OCI-LY7 (cell line): ENCODE measurements around the gene PIBF1. TPM values are rescaled to one million over a fixed set of nuclear protein-coding genes. Genes with fewer than 3 reads are reported as not detected.
A peak's percentile ranks its signal among the peaks of the same experiment; 100 is the strongest.

ENCODE experiments used
- BruUV-seq: library from RNA; stranded (reverse); fragments of 400-500 nt; replicated peaks from 2 replicates; lab custom pipeline; 2021; lab: Mats Ljungman, UMichigan
- CTCF ChIA-PET: fragments of 300-600 bp; sonication (Branson Sonifier 250); formaldehyde crosslinking; loops from one replicate; lab custom pipeline; 2022; ENCODE audit warnings: antibody characterized with exemption; ENCODE audit not compliant: unreplicated experiment; lab: Charles Lee
- POLR2A ChIA-PET: fragments of 300-600 bp; sonication (Branson Sonifier 250); formaldehyde crosslinking; loops from one replicate; lab custom pipeline; 2022; ENCODE audit warnings: antibody characterized with exemption; lab: Charles Lee
- DNase-seq: peaks from one replicate; pipeline ENCODE4 v3.0.0-alpha.2; 2015; ENCODE audit warnings: low spot score
- H2AFZ ChIP-seq: fragments of 200-600 bp; sonication (generic), shearing (Covaris generic); 2 replicates; pipeline ENCODE4 v1.6.1; 2014; ENCODE audit warnings: mild to moderate bottlenecking, antibody characterized with exemption, low read length, moderate library complexity
- H3K27ac ChIP-seq: fragments of 200-600 bp; sonication (generic); 2 replicates; pipeline ENCODE4 v1.5.1; 2014; ENCODE audit warnings: mixed run types, low read depth, mild to moderate bottlenecking, moderate library complexity, low read length, inconsistent platforms; ENCODE audit not compliant: poor library complexity, severe bottlenecking
- H3K36me3 ChIP-seq: fragments of 200-600 bp; sonication (generic); 2 replicates; pipeline ENCODE4 v1.6.1; 2014; ENCODE audit warnings: mild to moderate bottlenecking, antibody characterized with exemption, low read length, moderate library complexity, mixed read lengths; ENCODE audit not compliant: insufficient read depth
- H3K4me1 ChIP-seq: fragments of 200-600 bp; sonication (generic); 2 replicates; pipeline ENCODE4 v1.5.1; 2014; ENCODE audit warnings: mild to moderate bottlenecking, low read length; ENCODE audit not compliant: insufficient read depth, poor library complexity, severe bottlenecking
- H3K4me2 ChIP-seq: fragments of 200-600 bp; sonication (generic); 2 replicates; pipeline ENCODE4 v1.6.1; 2014; ENCODE audit warnings: mild to moderate bottlenecking, low read length
- H3K4me3 ChIP-seq: fragments of 200-600 bp; sonication (generic); 2 replicates; pipeline ENCODE4 v1.5.1; 2014; ENCODE audit warnings: mild to moderate bottlenecking, low read depth, low read length; ENCODE audit not compliant: poor library complexity, severe bottlenecking
- H3K79me2 ChIP-seq: fragments of 200-600 bp; sonication (generic); 2 replicates; pipeline ENCODE4 v1.6.1; 2016; ENCODE audit warnings: low read depth, mild to moderate bottlenecking, low read length, moderate library complexity, mixed read lengths; ENCODE audit not compliant: insufficient read depth
- H3K9me2 ChIP-seq: fragments of 200-600 bp; sonication (generic); 2 replicates; pipeline ENCODE4 v1.6.1; 2016; ENCODE audit warnings: mild to moderate bottlenecking, low read length, mixed read lengths; ENCODE audit not compliant: insufficient read depth
- H3K9me3 ChIP-seq: fragments of 200-600 bp; sonication (generic); 2 replicates; pipeline ENCODE4 v1.6.1; 2014; ENCODE audit warnings: mild to moderate bottlenecking, mixed run types, low read length, mixed read lengths
- H4K20me1 ChIP-seq: fragments of 200-600 bp; sonication (generic); 2 replicates; pipeline ENCODE4 v1.6.1; 2014; ENCODE audit warnings: mild to moderate bottlenecking, antibody characterized with exemption, low read length, moderate library complexity, mixed read lengths; ENCODE audit not compliant: insufficient read depth
- CTCF ChIP-seq: fragments of 200-600 bp; sonication (generic); conservative IDR thresholded peaks from 2 replicates; pipeline ENCODE4 v1.5.1; 2014; ENCODE audit warnings: mild to moderate bottlenecking, antibody characterized with exemption, low read length, moderate library complexity, mixed read lengths
- EZH2phosphoT487 ChIP-seq: fragments of 200-600 bp; sonication (generic); IDR thresholded peaks from 2 replicates; pipeline ENCODE4 v1.6.1; 2018; ENCODE audit warnings: low read depth, borderline replicate concordance, mild to moderate bottlenecking, mixed run types, antibody characterized with exemption, low read length, moderate library complexity, mixed read lengths
- intact Hi-C: fragments of 100-400 bp; cut with micrococcal nuclease; formaldehyde crosslinking; loops from one replicate; pipeline ENCODE4 v1.10.0; 2022; ENCODE audit not compliant: unreplicated experiment
- total RNA-seq, 2 experiments: library from RNA; depleted of rRNA in 1 of 2; stranded (reverse); fragments of >200 nt in 1 of 2; shearing (Covaris generic) in 1 of 2; gene quantifications; 2 replicates each; pipeline ENCODE4 v1.2.3, GENCODE V29; 2014 to 2022

The PIBF1 gene
- total RNA-seq, 2 experiments from 2014 or later = 23.2 to 33.7 TPM

GRCh38 chr13:73058736-73059459 is 277.0 kb downstream of the PIBF1 start, which contains the start of gene KLF5:
KLF5 (plus strand) TSS chr13:73059005; CDS start chr13:73059328, 323 bp downstream.
- Histone ChIP-seq H3K9me3 (no peaks in the 10 kb centered on the region), H3K9me2 (no peaks in the 10 kb centered on the region), H3K4me3 (peak within 1 kb of the TSS; percentile 64), H3K4me2 (peak within 1 kb of the TSS; percentile 66), H3K36me3 (no peaks in the 10 kb centered on the region), H3K4me1 (no peaks in the 10 kb centered on the region), H2AFZ (peak within 1 kb of the TSS; percentile 30; the same call in 1 of the 2 replicates), H4K20me1 (no peaks in the 10 kb centered on the region; the same call in 1 of the 2 replicates), H3K79me2 (no peaks in the 10 kb centered on the region), H3K27ac (no peak within 1 kb of the TSS)
- intact Hi-C loops = no loop called here
- no TSS peak for BruUV-seq
- POLR2A ChIA-PET = no interaction called here
- TF ChIP-seq EZH2phosphoT487 (no peak), CTCF (no peak)
- CTCF ChIA-PET = no interaction called here
- peak; percentile 82 for DNase-seq

- ChIA-PET POLR2A (interaction anchor here (0.7 kb wide), 1 partner anchor 239 kb away, joined by 5 read pairs; no protein-coding TSS in a partner anchor), CTCF (no interaction called here)
- Histone ChIP-seq H3K9me2 (no peaks in the 10 kb centered on the region), H3K4me1 (no peaks in the 10 kb centered on the region), H3K27ac (no peak overlapping the region), H3K79me2 (no peaks in the 10 kb centered on the region), H3K4me3 (peak overlapping the region; percentile 64), H2AFZ (no peak overlapping the region), H3K4me2 (peak overlapping the region; percentile 66; the same call in 1 of the 2 replicates), H3K36me3 (no peaks in the 10 kb centered on the region), H3K9me3 (no peaks in the 10 kb centered on the region), H4K20me1 (no peaks in the 10 kb centered on the region; the same call in 1 of the 2 replicates)
- no peak; the same call in 1 of the 2 replicates for TF ChIP-seq EZH2phosphoT487
- TF ChIP-seq CTCF = no peak
- intact Hi-C loops = no loop called here
- peak; percentile 20 for DNase-seq
- no TSS peak for BruUV-seq
Measured at GRCh38 chr13:73059460-73060250, 277.7 kb downstream of the PIBF1 start.
